ENCODE measurements around the gene L3MBTL2.
A peak's percentile ranks its signal among the peaks of the same experiment; 100 is the strongest.

L3MBTL2 gene

DNA sequence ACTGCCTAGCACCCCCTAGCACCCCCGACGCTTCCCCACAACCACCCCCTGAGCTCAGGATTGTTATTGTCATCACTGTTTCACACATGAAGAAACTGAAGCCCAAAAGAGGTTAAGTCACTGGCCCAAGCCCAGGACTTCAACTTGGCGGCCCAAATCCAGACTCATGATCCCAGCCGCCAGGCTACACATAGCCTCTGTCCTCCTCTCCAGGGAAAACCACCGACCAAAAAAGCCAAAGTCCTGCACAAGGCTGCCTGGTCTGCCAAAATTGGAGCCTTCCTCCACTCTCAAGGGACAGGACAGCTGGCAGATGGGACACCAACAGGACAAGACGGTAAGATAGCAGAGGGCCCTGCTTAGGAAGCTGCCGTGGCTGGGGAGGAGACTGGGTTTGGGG, 10.8 kb downstream of the L3MBTL2 start:
- no peak for DNase-seq

DNA sequence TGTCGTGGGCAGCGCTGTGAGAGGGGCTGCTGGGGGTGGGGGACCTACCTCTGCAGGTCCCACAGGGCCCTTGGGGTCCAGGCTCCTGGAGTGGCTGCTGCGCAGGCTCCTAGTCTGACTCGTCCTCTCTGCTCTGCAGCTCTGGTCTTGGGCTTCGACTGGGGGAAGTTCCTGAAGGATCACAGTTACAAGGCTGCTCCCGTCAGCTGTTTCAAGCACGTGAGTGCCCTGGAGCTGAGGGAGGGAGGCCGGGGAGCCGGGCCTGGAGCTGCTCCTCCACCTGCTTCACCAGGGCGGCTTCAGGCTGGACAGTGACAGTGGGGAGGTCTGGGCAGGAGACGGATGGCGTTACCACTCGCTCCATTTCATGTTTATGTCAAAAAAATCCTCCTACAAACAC, 11.9 kb downstream of the L3MBTL2 start:
- no peak for DNase-seq

GRCh38 chr22:41217553-41218157, 12.5 kb downstream of the L3MBTL2 start:
- DNase-seq, result peak; percentile 37

DNA sequence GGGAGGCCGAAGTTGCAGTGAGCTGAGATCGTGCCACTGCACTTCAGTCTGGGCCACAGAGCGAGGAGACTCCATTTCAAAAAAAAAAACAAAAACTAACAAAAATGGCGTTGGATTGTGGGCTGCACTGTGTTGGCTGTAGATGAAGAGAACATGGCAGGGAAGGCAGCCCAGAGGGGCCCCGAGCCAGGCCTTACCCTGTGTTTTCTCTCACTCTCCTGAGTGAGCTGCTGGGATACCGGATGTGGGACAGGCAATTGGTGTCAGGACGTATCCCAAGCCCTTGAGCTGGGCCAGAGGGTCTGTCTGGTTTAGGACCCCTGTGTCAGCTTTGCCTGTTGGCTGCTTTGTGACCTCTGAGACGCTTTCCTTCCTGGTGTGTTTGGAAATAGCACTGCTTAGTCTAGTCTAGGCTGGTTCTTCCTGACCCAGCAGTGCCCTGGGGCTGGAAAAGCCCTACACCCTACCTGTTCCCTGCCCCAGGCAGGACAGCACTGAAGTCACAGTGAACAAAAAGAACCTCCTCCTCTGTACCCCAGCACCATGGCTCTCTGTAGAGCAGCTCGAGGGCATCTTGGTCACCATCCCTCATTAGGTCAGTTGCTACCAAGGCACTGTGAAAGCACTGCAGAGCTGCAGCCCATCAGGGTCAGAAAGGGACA, 17.9 kb downstream of the L3MBTL2 start:
- no peak for DNase-seq

GRCh38 chr22:41223535-41223934, 18.4 kb downstream of the L3MBTL2 start:
- no peak for DNase-seq

GRCh38 chr22:41226723-41227655, 21.9 kb downstream of the L3MBTL2 start:
- DNase-seq, result no peak

DNA sequence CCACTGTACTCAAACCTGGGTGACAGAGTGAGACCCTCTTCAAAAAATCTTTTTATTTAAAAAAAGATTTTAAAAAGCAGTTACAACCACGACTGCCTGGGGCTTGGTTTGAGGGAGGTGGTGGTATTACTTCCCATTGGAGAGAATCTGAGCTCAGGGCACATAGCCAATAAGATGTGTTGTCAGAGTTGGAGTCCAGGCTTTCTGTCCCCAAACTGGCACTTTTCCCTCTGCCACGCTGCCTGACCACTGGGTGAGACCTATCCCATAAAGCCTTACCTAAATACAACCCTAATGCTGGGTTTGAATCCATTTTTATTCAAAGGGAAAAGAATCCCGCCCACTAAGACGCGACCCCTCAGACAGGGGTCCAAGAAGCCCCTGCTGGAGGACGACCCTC, 24.1 kb downstream of the L3MBTL2 start:
- no peak for DNase-seq

DNA sequence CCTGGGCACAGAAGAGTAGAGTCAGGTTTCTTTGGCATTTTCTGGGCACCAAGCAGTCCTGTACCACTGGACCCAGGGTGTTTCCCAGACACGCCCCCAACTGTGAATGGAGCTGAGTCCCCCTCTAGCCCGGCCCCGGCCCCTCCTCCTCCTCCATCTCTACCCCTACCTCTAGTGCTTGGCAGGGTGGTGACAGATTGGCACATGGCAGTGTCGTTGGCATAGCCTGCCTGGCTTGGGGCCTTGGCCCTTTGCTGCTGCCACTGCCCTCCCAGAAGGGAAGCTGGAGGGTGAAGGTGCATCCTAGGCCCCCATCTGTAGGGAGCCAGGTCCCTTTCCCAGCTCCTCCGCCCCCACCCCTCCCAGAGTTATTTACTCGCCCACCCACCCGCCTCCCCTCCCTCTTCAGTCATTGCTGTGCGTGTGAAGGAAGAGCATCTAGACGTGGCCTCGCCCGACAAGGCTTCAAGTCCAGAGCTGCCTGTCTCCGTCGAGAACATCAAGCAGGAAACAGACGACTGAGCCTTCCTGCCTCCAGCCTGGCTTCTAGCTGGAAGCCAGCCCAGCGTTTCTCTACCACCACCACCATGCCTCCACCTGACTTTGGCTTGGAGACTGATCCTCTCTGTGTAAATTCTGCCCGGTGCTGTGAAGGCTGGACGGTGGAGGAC, 24.8 kb downstream of the L3MBTL2 start:
- DNase-seq, result no peak

GRCh38 chr22:41230401-41230785, 25.3 kb downstream of the L3MBTL2 start:
- DNase-seq, result no peak

- no peak for DNase-seq
Observed at GRCh38 chr22:41231369-41231768, 26.3 kb downstream of the L3MBTL2 start.

- no peak for DNase-seq
Observed at GRCh38 chr22:41234815-41235695, 29.9 kb downstream of the L3MBTL2 start.

DNA sequence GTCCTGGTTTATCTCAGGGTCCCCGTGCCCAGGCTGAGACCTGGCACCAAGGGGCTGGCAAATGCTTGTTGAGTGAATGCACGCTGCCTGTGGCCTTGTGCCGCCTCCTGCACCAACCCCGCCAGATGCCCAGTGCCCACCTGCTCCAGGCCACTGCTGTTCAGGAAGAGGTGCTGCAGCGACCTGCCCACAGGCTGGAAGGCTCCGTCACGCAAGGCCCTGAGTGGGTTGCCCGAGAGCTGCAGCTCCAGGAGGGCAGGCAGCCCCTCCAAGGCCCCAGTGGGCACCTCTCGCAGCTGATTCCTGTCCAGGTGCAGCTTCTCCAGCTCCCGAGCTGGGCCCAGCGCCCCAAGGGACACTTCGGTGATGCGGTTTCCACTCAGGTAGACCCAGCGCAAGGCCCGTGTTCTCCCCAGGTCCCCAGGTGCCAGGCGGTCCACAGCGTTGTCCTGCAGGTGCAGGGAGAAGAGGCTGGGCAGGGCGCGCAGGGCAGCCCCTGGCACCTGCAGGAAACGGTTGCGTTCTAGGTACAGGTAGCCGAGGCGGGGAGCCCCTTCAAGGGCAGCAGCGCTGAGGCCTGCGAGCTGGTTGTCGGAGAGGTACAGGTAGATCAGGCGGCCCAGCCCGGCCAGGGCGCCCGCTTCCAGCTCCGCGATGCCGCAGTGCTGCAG, 32.1 kb downstream of the L3MBTL2 start:
- no peak for DNase-seq

- DNase-seq, result peak; percentile 86
Observed at GRCh38 chr22:41237707-41238569, 32.8 kb downstream of the L3MBTL2 start.

DNA sequence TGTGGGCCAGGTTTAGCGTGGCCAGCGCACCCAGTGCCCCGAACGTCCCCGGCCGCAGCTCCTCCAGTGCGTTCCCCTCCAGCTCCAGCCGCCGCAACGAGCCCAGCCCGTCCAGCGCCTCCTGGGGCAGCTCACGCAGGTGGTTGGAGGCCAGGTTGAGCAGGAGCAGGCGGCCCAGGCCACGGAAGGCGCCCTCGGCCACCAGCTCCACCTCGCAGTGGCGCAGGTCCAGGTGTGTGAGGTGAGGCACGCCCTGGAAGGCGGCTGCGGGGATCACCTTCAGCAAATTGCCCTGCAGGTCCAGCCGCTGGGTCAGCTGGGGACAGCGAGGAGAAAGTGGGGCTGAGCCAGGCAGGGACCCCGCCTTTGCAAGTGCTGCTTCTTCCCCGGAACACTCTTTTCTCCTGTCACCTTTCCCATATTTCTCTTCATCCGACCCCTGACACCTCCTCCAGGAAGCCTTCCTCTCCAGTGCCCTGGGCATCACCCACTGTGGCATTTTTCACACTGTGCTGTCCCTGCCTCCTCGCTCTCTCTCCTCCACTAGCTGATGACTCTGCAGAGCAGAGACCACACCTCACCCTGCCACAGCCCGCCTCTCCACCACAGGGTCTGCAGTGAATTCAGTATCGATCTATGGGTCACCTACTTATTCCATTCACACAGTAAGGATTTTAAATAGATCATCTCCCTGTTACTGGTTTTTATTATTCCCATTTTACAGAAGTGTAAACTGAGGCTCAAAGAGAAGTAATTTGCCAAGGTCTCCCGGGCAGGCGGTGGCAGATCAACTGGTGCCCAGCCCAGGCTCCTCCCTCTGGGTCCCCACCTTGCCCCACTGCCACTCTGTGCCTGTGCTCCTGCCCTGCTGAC, 33.7 kb downstream of the L3MBTL2 start:
- DNase-seq, result no peak

- no peak for DNase-seq
Observed at GRCh38 chr22:41239443-41240128, 34.5 kb downstream of the L3MBTL2 start.

GRCh38 chr22:41240377-41241132, 35.4 kb downstream of the L3MBTL2 start, which contains the start of gene CHADL:
Gene CHADL (minus strand): TSS chr22:41240931. CDS start chr22:41240881, 50 bp downstream.
- DNase-seq, result no peak

GRCh38 chr22:41241133-41241676, 36.1 kb downstream of the L3MBTL2 start:
- DNase-seq, result no peak

Data from activated T-cell treated with anti-CD3 and anti-CD28 coated beads, Interleukin-2, amount 50 U/mL, for 1 hour (primary cell).